Fibroblast of gingiva (primary cell): ENCODE measurements around the gene CCDC57.

Experiments
- DNase-seq: peaks from one replicate; pipeline ENCODE4 v3.0.0-alpha.2; 2011; ENCODE audit warnings: low read depth

CCDC57 gene

GRCh38 chr17:82246040-82246364 is 33.4 kb upstream of the CCDC57 start:
- no peak for DNase-seq

- no peak for DNase-seq
These were observed 32.7 kb upstream of the CCDC57 start for GRCh38 chr17:82245134-82246039.

GRCh38 chr17:82244413-82245133 is 31.9 kb upstream of the CCDC57 start:
- DNase-seq, result peak; percentile 49

- DNase-seq, result no peak
These were observed 31.2 kb upstream of the CCDC57 start for GRCh38 chr17:82243648-82244412.

- DNase-seq, result peak; percentile 88
These were observed 30.5 kb upstream of the CCDC57 start for GRCh38 chr17:82242977-82243647.

- DNase-seq, result no peak
These were observed 30.0 kb upstream of the CCDC57 start for GRCh38 chr17:82242698-82242976.

GRCh38 chr17:82241926-82242697 is 29.5 kb upstream of the CCDC57 start:
- DNase-seq, result peak; percentile 50

GRCh38 chr17:82241183-82241925 is 28.7 kb upstream of the CCDC57 start:
- DNase-seq, result peak; percentile 88

- no peak for DNase-seq
These were observed 28.0 kb upstream of the CCDC57 start for GRCh38 chr17:82240506-82241182.

- no peak for DNase-seq
These were observed 27.4 kb upstream of the CCDC57 start for GRCh38 chr17:82239926-82240505.

- DNase-seq, result no peak
These were observed 26.8 kb upstream of the CCDC57 start for GRCh38 chr17:82239401-82239925.

GRCh38 chr17:82238472-82239201 is 26.0 kb upstream of the CCDC57 start:
- peak; percentile 77 for DNase-seq

- no peak for DNase-seq
These were observed 25.3 kb upstream of the CCDC57 start for GRCh38 chr17:82237746-82238471.

GRCh38 chr17:82237083-82237745 is 24.6 kb upstream of the CCDC57 start:
- DNase-seq, result no peak

- no peak for DNase-seq
These were observed 23.7 kb upstream of the CCDC57 start for GRCh38 chr17:82236142-82236971.

- DNase-seq, result no peak
These were observed 23.1 kb upstream of the CCDC57 start for GRCh38 chr17:82235775-82236141.
